Nephron progenitor cell (in vitro differentiated cells): ENCODE data around the gene SMARCA4.
"Not testable (repeated sequence)": the region's sequence is repeated elsewhere in the genome, so short reads cannot be mapped to it uniquely, and the experiment has no call there.

Experiments
- DNase-seq: peaks from one replicate; pipeline ENCODE4 v3.0.0; 2021
- H3K27ac Mint-ChIP-seq: 2 replicates; pipeline ENCODE4 v1.8.0; 2021; ENCODE audit warnings: mild to moderate bottlenecking, moderate library complexity, mixed read lengths
- H3K27me3 Mint-ChIP-seq: 2 replicates; pipeline ENCODE4 v1.8.0; 2021; ENCODE audit warnings: mild to moderate bottlenecking, low read depth, mixed read lengths; ENCODE audit not compliant: poor library complexity
- H3K36me3 Mint-ChIP-seq: 2 replicates; pipeline ENCODE4 v1.8.0; 2021; ENCODE audit warnings: low read depth, mixed read lengths
- H3K4me1 Mint-ChIP-seq: 2 replicates; pipeline ENCODE4 v1.8.0; 2021; ENCODE audit warnings: mixed read lengths
- H3K4me3 Mint-ChIP-seq: 2 replicates; pipeline ENCODE4 v1.8.0; 2021; ENCODE audit warnings: mild to moderate bottlenecking, moderate library complexity, mixed read lengths
- H3K9me3 Mint-ChIP-seq: 2 replicates; pipeline ENCODE4 v1.8.0; 2021; ENCODE audit warnings: mild to moderate bottlenecking, moderate library complexity, mixed read lengths
- TF ChIP-seq, protein P1 (sequence below): fragments of 200-600 bp; sonication (generic); IDR thresholded peaks from 2 replicates; pipeline ENCODE4 v1.5.0; 2021; ENCODE audit warnings: antibody characterized with exemption

SMARCA4 gene

DNA sequence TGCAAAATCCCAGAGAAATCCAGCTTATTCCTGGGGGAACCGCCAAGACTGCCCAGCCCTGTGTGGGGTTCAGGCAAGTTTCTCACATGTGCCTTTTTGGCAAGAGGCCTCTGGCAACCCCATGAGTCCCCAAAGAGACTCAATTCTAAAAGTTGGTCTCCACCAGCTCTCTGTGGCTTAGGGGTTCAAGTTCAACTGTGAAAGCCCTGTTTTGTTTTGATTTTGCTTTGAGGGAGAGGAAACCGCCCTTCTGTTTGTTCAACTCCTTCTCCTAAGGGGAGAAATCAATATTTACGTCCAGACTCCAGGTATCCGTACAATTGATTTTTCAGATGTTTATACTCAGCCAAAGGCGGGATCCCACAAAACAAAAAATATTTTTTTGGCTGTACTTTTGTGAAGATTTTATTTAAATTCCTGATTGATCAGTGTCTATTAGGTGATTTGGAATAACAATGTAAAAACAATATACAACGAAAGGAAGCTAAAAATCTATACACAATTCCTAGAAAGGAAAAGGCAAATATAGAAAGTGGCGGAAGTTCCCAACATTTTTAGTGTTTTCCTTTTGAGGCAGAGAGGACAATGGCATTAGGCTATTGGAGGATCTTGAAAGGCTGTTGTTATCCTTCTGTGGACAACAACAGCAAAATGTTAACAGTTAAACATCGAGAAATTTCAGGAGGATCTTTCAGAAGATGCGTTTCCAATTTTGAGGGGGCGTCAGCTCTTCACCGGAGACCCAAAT lies 127.8 kb downstream of the SMARCA4 start:
- Mint-ChIP-seq H3K9me3 (no peaks in the 10 kb centered on the region), H3K36me3 (peaks cover 12% of the 10 kb centered on the region), H3K27ac (peak overlapping the region; percentile 98), H3K4me1 (peaks cover 44% of the 10 kb centered on the region), H3K4me3 (peak overlapping the region; percentile 89), H3K27me3 (no peaks in the 10 kb centered on the region)
- TF ChIP-seq, protein P1, sequence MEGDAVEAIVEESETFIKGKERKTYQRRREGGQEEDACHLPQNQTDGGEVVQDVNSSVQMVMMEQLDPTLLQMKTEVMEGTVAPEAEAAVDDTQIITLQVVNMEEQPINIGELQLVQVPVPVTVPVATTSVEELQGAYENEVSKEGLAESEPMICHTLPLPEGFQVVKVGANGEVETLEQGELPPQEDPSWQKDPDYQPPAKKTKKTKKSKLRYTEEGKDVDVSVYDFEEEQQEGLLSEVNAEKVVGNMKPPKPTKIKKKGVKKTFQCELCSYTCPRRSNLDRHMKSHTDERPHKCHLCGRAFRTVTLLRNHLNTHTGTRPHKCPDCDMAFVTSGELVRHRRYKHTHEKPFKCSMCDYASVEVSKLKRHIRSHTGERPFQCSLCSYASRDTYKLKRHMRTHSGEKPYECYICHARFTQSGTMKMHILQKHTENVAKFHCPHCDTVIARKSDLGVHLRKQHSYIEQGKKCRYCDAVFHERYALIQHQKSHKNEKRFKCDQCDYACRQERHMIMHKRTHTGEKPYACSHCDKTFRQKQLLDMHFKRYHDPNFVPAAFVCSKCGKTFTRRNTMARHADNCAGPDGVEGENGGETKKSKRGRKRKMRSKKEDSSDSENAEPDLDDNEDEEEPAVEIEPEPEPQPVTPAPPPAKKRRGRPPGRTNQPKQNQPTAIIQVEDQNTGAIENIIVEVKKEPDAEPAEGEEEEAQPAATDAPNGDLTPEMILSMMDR = no peak
- DNase-seq = no peak

GRCh38 chr19:11089254-11090013 lies 128.6 kb downstream of the SMARCA4 start, which contains the start of gene LDLR:
TSS of gene LDLR (plus strand) at chr19:11089463. CDS start at chr19:11089549, 86 bp downstream.
- Mint-ChIP-seq H3K27me3 (no peaks in the 10 kb centered on the region), H3K4me3 (peak within 1 kb of the TSS; percentile 89), H3K27ac (peak within 1 kb of the TSS; percentile 99), H3K4me1 (peaks cover 42% of the 10 kb centered on the region), H3K36me3 (peaks cover 18% of the 10 kb centered on the region), H3K9me3 (no peaks in the 10 kb centered on the region)
- peak; percentile 74 for DNase-seq
- TF ChIP-seq, protein P1 = no peak

- Mint-ChIP-seq H3K4me1 (peaks cover 47% of the 10 kb centered on the region), H3K27ac (peak overlapping the region; percentile 98), H3K36me3 (peaks cover 23% of the 10 kb centered on the region), H3K4me3 (peak overlapping the region; percentile 89)
- H3K9me3 Mint-ChIP-seq, DNase-seq, H3K27me3 Mint-ChIP-seq: not testable (repeated sequence)
Observed at GRCh38 chr19:11090014-11090263, 129.1 kb downstream of the SMARCA4 start.

- H3K4me1 Mint-ChIP-seq = peaks cover 50% of the 10 kb centered on the region
Observed at GRCh38 chr19:11090264-11090996, 129.6 kb downstream of the SMARCA4 start.

GRCh38 chr19:11090997-11091702 lies 130.3 kb downstream of the SMARCA4 start:
- Mint-ChIP-seq H3K4me3 (peak overlapping the region; percentile 89), H3K9me3 (no peaks in the 10 kb centered on the region), H3K27ac (peak overlapping the region; percentile 99), H3K27me3 (no peaks in the 10 kb centered on the region), H3K36me3 (peaks cover 35% of the 10 kb centered on the region), H3K4me1 (peaks cover 50% of the 10 kb centered on the region)
- no peak for DNase-seq
- TF ChIP-seq, protein P1 = no peak

More at GRCh38 chr19:11090264-11090996, 129.6 kb downstream of the SMARCA4 start:
- Mint-ChIP-seq H3K4me3 (peak overlapping the region; percentile 89), H3K27ac (peak overlapping the region; percentile 99), H3K27me3 (no peaks in the 10 kb centered on the region), H3K36me3 (peaks cover 28% of the 10 kb centered on the region), H3K9me3 (no peaks in the 10 kb centered on the region)
- TF ChIP-seq, protein P1 = no peak
- DNase-seq = peak; percentile 96
